ENCODE results near the gene CCL20. TPM values are rescaled to one million over a fixed set of nuclear protein-coding genes. Genes with fewer than 3 reads are reported as not detected.

Gene CCL20
- total and polyA plus RNA-seq, 2 of the 8 experiments (the other 6 are each of a cell fraction or from before 2014, with no cell fraction given): not detected

DNA sequence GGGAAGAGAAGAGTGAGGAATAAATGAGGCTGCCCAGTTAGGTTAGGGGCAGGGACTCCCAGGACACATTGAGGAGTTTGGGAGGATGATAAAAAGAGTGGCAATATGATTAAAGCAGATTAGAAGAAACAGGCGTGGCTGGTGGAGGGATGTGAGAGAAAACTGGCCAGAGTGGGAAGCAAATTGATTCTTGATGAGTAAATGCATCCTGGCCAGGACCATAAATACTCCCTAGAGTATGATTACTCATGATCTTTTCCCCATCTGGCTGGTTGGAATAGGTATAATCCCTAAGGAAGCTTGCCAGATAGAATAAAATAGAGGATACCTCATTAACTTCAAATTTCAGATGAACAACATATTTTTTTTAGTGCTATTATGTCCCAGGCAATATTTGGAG is 36.3 kb downstream of the CCL20 start:
- no peak overlapping the region for H3K23ac ChIP-seq (ENCODE audit: insufficient read length)
- H2BK120ac ChIP-seq (replicated peaks; ENCODE audit: low read depth, low read length): no peak overlapping the region
- no peak overlapping the region for H3K4me2 ChIP-seq (ENCODE audit: insufficient read depth in 1 of 2, low read depth in 2 of 2, low read length in 2 of 2)
- ChIA-PET CTCF (ENCODE audit: partially characterized antibody) (interaction anchor here (1.0 to 1.1 kb wide), 2 partner anchors 11 to 13 kb away, joined by 3 to 4 read pairs; no protein-coding TSS in a partner anchor), POLR2A (ENCODE audit: partially characterized antibody) (no interaction called here)
- no peak overlapping the region for H2BK12ac ChIP-seq (ENCODE audit: low read depth, low read length)
- H3K27me3 ChIP-seq (replicated peaks in 1 of 4; ENCODE audit: control insufficient read depth in 3 of 4, extremely low read depth in 1 of 4, insufficient read depth in 3 of 4, low read length in 3 of 4): no peaks in the 10 kb centered on the region
- no peak for DNase-seq (ENCODE audit: low read depth in 1 of 2, low spot score in 2 of 2)
- no peak overlapping the region for H2BK15ac ChIP-seq (ENCODE audit: low read length)
- H3K14ac ChIP-seq (ENCODE audit: insufficient read length): no peak overlapping the region
- H3K4me1 ChIP-seq (replicated peaks in 1 of 4; ENCODE audit: control insufficient read depth in 3 of 4, insufficient read depth in 4 of 4, low read length in 3 of 4): no peaks in the 10 kb centered on the region; a peak in 1 of 7 replicates
- H2AK5ac ChIP-seq (ENCODE audit: low read depth, low read length): no peak overlapping the region
- H3K23me2 ChIP-seq (ENCODE audit: low read depth, low read length): no peaks in the 10 kb centered on the region; the same call in 1 of the 2 replicates
- H2BK20ac ChIP-seq (ENCODE audit: low read length): no peak overlapping the region
- H3K27ac ChIP-seq (ENCODE audit: low read depth, low read length): no peak overlapping the region
- 84% methylated on average over 1 of the region's 1 CpG; no CpG with 5 or more reads in 1 of the 2 experiments for WGBS, 2 experiments (ENCODE audit: extremely low coverage in 1 of 2, insufficient coverage in 1 of 2, insufficient read length in 1 of 2, insufficient replicate concordance in 2 of 2, low coverage in 1 of 2, low lambda C conversion rate in 2 of 2, missing lambda C conversion rate in 1 of 2)
- no peak for TF ChIP-seq TCF12 (IDR thresholded peaks at IDR 0.05; ENCODE audit: low read depth, low read length)
- no peak for TF ChIP-seq EZH2 (IDR thresholded peaks at IDR 0.05; ENCODE audit: low read depth, low read length, severe bottlenecking)
- TF ChIP-seq ASH2L (IDR thresholded peaks at IDR 0.05; ENCODE audit: low read length): no peak
- TF ChIP-seq SRF (IDR thresholded peaks at IDR 0.05; ENCODE audit: low read depth, low read length): no peak
- TF ChIP-seq NANOG (IDR thresholded peaks at IDR 0.05; ENCODE audit: insufficient read depth, low read depth, low read length, poor library complexity, severe bottlenecking): no peak
- no peak for TF ChIP-seq BACH1 (IDR thresholded peaks at IDR 0.05; ENCODE audit: low read length)
- TF ChIP-seq KDM5A (IDR thresholded peaks at IDR 0.05; ENCODE audit: low read length): no peak
- no peak for TF ChIP-seq CBX5 (IDR thresholded peaks at IDR 0.05; ENCODE audit: low read depth, low read length)
- TF ChIP-seq, protein P1, sequence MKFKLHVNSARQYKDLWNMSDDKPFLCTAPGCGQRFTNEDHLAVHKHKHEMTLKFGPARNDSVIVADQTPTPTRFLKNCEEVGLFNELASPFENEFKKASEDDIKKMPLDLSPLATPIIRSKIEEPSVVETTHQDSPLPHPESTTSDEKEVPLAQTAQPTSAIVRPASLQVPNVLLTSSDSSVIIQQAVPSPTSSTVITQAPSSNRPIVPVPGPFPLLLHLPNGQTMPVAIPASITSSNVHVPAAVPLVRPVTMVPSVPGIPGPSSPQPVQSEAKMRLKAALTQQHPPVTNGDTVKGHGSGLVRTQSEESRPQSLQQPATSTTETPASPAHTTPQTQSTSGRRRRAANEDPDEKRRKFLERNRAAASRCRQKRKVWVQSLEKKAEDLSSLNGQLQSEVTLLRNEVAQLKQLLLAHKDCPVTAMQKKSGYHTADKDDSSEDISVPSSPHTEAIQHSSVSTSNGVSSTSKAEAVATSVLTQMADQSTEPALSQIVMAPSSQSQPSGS (IDR thresholded peaks at IDR 0.05; ENCODE audit: low read length): no peak
- TF ChIP-seq SUZ12 (IDR thresholded peaks at IDR 0.05; ENCODE audit: low read length): no peak
- no peak for TF ChIP-seq CTBP2 (IDR thresholded peaks at IDR 0.05; ENCODE audit: borderline replicate concordance, insufficient read depth, insufficient read length, low read length)
- no peak overlapping the region for H3K18ac ChIP-seq (ENCODE audit: extremely low read depth, low read length)
- H3K4me3 ChIP-seq (ENCODE audit: extremely low read depth in 1 of 4, insufficient read depth in 2 of 4, low read depth in 3 of 4, low read length in 4 of 4): no peak overlapping the region
- H3K4ac ChIP-seq (replicated peaks; ENCODE audit: insufficient read length, low read depth, low read length): no peak overlapping the region
- no peaks in the 10 kb centered on the region for H3K9me3 ChIP-seq (ENCODE audit: insufficient read depth in 2 of 2, low read depth in 1 of 2, low read length in 1 of 2)
- H4K20me1 ChIP-seq (replicated peaks in 1 of 2; ENCODE audit: control insufficient read depth in 1 of 2, insufficient read depth in 2 of 2, low read length in 2 of 2): no peaks in the 10 kb centered on the region
- FAIRE-seq: no peak
- H2AFZ ChIP-seq (ENCODE audit: low read length): no peak overlapping the region
- no peak overlapping the region for H4K5ac ChIP-seq (ENCODE audit: insufficient read length, low read depth, low read length)
- H2BK5ac ChIP-seq (ENCODE audit: low read depth, low read length): no peak overlapping the region
- H4K8ac ChIP-seq (ENCODE audit: extremely low read depth, insufficient read depth, low read length): no peak overlapping the region
- no peaks in the 10 kb centered on the region for H3K79me1 ChIP-seq (ENCODE audit: low read depth, low read length)
- H4K91ac ChIP-seq (replicated peaks; ENCODE audit: insufficient read length, low read length): no peak overlapping the region
- no peaks in the 10 kb centered on the region for H3K79me2 ChIP-seq (ENCODE audit: control insufficient read depth in 1 of 2, insufficient read depth in 2 of 2, low read length in 2 of 2)
- H3K56ac ChIP-seq (replicated peaks; ENCODE audit: insufficient read length, low read depth, low read length): no peak overlapping the region
- H3K36me3 ChIP-seq (ENCODE audit: control insufficient read depth in 2 of 4, insufficient read depth in 4 of 4, low read length in 3 of 4): no peaks in the 10 kb centered on the region
- no peak overlapping the region for H3K9ac ChIP-seq (replicated peaks in 1 of 4; ENCODE audit: extremely low read depth in 1 of 4, low read depth in 3 of 4, low read length in 3 of 4)

Data from H1 (cell line).